Endometrial microvascular endothelial cells (primary cell): ENCODE data around the gene MCMBP. TPM values are rescaled to one million over a fixed set of nuclear protein-coding genes. Genes with fewer than 3 reads are reported as not detected.
"Not testable (repeated sequence)": the region's sequence is repeated elsewhere in the genome, so short reads cannot be mapped to it uniquely, and the experiment has no call there.

Source experiments
- in situ Hi-C: cut with HindIII; loops from 2 replicates; pipeline ENCODE4 v1.10.0; 2017; ENCODE audit warnings: low sequenced_read_pairs, low pct_unique_long_range_greater_than_20kb; ENCODE audit errors: inconsistent ontology term
- total RNA-seq: library from RNA; depleted of rRNA; stranded (reverse); fragments of >200 nt; gene quantifications from one replicate; pipeline ENCODE4 v1.2.3, GENCODE V29; 2015; ENCODE audit errors: inconsistent ontology term

Gene MCMBP
- total RNA-seq, 1 donor from 2014 or later, result 77.7 TPM

DNA sequence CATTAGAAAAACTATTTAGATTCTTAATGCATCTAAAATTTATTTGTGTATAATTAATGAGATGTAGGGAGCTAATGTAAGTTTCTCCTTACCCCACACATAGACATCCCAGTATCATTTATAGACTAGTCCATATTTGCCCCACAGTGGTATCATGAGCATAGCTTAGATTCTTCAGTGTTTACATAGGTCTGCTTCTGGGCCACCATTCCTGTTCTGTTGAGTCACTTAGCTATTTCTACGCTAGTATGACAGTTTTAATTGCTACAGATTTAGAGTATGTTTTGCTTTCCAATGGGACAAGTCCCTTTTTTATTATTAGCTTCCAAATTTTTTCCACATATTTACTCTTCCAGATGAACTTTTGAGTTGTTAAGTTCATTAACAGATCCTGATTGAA, 69.4 kb downstream of the MCMBP start:
- in situ Hi-C loops, result no loop called here

DNA sequence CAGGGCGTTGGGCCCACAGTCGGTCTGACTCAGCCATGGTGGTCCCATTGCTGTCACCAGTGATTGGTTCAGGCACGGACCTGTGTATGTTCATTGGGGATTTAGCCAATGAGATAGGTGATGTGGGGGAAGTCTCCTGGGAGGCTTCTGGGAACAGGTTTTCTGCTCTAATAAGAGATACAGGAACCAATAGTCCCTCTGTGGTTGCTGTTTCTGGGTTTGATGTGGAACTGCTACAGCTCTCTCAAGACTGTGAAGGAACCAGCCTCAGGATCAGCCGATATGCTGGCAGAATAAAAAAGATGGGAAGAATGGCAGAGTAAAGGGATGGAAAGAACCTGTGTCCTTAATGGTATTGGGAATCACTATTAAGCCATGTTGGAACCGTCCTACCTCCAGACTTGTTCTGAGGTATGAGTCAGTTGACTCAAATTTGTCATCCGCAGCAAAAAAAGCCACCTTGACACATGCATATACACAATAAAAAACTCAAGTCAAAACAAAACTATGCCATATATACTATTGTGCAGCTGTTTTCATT, 70.6 kb downstream of the MCMBP start:
- in situ Hi-C loops, result no loop called here

DNA sequence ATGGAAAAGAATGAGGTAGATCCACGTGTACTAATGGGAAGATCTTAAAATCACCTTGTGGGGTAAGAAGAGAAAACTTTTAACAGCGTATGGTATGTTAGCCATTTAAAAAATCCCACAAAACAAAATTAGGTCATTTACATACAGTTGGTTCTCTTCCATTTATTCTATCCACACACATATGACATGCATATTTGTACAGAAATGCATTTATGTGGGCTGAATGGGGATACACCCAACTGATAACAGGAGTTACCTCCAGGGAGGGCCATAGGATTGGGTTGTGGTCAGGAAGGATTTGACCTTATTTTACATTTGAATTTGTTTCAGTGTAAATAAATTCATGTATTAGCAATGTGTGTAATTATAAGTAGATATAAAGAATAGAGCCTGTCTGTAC, 71.5 kb downstream of the MCMBP start:
- in situ Hi-C loops, result no loop called here

DNA sequence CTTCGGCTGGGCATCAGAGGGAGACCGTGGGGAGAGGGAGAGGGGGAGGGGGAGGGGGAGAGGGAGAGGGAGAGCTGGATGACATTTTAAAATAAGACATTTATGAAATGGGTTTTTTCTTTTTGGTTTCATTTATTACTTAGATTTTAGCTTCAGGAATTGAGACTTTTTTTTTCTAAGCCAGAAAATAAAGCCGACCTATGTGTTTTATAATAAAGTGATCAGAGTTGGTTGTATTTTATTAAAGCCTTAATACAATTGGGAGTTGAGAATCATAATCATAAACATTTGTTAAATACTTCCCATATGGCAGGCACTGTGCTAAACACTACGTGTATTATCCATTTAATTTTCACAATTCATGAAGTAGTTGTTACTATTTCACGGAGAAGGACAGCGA, 76.6 kb downstream of the MCMBP start:
- in situ Hi-C loops, result no loop called here

DNA sequence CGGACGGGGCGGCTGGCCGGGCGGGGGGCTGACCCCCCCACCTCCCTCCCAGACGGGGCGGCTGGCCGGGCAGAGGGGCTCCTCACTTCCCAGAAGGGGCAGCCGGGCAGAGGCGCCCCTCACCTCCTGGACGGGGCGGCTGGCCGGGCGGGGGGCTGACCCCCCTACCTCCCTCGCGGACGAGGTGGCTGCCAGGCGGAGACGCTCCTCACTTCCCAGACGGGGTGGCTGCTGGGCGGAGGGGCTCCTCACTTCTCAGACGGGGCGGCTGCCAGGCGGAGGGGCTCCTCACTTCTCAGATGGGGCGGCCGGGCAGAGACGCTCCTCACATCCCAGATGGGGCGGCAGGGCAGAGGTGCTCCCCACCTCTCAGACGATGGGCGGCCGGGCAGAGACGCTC, 77.5 kb downstream of the MCMBP start:
- in situ Hi-C loops, result not testable (repeated sequence)

DNA sequence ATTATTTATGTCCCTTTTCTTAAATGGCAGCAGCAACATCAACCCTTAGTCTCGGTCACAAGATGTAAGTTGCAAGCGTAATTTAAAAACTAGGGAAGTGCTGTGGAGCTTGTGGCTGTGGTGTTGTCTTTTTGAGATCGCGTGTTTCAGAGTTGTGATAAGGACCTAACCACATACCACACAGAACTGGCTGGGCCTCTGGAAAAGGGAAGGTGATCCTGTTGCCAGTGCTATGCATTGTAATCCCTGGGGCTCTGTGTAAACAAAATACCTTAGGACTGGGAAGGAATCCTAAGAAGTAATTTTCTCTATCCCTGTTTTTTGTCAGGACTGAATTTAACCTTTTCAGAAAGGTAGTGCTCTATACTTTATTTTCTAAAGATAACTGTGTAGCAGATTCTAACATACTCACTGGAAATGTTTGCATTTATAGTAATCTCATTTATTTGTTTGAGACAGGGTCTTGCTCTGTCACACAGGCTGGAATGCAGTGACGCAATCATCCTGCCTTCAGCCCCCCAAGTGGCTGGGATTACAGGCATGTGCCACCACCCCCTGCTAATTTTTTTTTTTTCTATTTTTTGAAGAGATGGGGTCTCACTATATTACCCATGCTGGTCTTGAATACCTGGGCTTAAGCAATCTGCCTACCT, 86.4 kb downstream of the MCMBP start:
- in situ Hi-C loops, result no loop called here

DNA sequence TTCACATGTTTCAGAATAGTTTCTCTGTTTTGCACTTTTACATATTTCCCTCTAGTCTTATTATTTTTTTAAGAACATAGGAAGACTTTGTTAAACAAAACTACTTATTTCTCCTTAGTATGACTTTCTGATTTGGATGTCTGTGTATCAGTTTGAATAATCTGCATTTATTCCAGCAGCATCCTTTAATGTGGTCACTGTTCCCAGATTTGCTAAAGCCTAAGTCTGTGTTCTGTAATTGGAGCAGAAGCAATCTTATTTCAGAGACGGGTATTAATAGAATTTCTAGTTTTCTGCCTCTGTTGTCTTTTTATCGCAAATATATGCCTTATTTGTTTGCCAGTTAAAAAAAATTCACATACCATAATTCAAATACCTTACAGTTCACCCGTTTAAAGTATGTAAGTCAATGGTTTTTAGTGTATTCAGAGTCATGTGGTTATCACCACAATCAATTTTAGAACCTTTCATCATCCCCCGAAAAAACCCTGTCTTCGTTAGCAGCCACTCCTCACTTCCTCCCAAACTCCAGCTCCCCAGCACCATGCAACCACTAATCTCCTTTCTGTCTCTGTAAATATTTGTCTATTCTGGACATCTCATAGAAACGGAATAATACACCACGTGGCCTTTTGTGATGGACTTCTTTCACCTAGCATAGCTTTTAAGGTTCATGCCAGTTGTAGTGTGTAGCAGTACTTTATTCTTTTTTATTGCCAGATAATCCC, 88.1 kb downstream of the MCMBP start:
- in situ Hi-C loops, result no loop called here

DNA sequence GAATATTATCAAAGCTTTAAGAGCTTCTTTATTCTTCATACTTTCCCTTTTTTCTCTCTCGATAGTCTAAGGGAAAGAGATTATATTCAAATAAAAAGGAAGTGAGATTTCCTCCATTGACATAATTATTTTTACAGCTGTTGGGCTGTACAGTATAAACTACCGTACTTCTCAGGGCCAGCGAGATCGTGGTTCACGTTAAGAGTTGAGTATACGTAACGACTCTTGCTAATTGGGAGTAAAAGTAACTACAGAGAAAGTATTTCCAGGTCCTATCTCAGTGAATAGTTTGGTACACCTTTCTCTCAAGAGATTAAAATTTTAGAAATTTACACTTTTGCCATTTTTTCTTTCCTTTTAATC, 89.0 kb downstream of the MCMBP start:
- in situ Hi-C loops, result no loop called here

DNA sequence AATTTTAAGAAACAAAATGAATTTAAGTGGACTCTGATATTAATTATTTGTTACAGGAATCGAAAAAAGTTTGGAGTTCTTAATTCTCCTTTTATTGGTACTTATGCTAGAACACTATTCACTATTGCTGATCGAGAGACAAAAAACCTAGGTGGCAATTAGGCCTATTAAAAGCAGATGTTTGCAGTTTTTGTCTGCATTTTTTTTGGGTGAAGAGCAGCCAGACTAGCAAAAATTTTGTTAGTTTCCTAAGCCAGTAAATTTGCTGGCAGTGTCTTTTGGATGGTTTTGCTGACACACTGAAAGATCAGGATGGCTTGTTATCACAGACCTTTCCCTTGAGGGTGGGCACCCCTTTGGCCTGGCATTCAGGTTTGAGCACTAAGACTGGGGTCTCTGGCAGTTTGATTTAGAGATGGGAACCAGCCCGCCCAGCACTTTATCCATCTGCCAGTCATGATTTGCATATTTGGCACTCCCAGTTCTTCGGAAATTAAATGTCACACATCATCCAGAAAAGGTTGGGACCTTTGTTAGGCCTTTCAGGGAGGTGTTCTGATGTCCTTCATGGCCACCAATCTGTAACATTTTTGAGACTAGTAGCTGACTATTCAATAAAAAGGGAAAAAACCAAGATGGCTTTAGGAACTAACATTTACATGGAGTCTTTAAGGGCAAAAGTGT, 89.5 kb downstream of the MCMBP start:
- in situ Hi-C loops, result no loop called here

DNA sequence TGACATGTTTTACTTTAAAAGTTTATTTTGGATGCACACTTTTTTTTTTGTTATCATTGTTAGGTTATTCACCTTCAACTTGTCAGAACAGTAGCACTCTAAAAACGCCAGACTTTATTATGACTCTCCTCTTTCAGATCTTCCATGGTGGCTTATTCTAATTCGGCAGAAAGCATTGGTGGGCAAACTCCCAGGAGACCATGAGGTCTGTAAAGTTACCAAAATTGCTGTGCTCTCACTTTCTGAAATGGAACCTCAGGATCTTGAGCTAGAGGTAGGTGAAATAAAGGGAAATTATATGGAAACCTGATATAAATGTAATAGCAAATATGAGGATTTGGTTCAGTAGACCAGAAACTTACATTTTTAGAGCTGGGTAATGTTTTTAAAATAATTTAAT, 91.1 kb downstream of the MCMBP start:
- in situ Hi-C loops, result no loop called here

DNA sequence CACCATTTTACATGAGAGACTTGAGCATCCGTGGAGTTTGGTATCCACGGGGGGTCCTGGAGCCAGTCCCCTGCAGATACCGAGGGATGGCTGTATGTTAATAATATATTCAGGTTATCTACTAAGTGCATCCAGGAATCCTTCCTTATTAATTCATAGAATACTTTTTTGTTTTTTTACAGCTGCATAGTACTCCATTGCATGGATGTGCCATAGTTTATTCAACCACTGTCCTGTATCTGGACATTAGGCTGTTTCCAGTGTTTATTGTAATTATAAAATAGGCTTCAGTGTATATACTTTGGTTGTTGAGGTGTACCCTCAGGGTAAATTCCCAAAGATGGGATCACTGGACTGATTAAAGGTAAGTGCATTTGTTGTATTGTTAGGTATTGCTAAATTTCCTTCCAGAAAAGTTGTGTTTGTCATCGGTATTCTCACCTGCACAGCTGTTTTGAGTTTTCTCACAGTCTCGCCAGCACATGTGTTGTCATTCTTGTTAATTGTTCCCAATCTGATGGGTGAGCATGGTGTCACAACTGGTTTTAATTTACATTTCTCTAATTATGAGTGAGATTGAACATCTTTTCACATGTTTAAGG, 91.7 kb downstream of the MCMBP start:
- in situ Hi-C loops, result no loop called here

Other genes with a start within 250 kb of the MCMBP start
- gene BAG3, start 221.5 kb downstream of the MCMBP start, total RNA-seq, result 63.4 TPM
- gene INPP5F, start 146.8 kb downstream of the MCMBP start, total RNA-seq, result 17.9 TPM
- 23.8 TPM for gene SEC23IP, start 19.9 kb upstream of the MCMBP start, total RNA-seq